ENCODE measurements around the gene AARSD1.
"Not testable (repeated sequence)": the region's sequence is repeated elsewhere in the genome, so short reads cannot be mapped to it uniquely, and the experiment has no call there.

- TF ChIP-seq, protein P1, sequence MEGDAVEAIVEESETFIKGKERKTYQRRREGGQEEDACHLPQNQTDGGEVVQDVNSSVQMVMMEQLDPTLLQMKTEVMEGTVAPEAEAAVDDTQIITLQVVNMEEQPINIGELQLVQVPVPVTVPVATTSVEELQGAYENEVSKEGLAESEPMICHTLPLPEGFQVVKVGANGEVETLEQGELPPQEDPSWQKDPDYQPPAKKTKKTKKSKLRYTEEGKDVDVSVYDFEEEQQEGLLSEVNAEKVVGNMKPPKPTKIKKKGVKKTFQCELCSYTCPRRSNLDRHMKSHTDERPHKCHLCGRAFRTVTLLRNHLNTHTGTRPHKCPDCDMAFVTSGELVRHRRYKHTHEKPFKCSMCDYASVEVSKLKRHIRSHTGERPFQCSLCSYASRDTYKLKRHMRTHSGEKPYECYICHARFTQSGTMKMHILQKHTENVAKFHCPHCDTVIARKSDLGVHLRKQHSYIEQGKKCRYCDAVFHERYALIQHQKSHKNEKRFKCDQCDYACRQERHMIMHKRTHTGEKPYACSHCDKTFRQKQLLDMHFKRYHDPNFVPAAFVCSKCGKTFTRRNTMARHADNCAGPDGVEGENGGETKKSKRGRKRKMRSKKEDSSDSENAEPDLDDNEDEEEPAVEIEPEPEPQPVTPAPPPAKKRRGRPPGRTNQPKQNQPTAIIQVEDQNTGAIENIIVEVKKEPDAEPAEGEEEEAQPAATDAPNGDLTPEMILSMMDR (IDR thresholded peaks at IDR 0.05; ENCODE audit: low read depth, low read length) = not testable (repeated sequence)
- not testable (repeated sequence) for TF ChIP-seq EZH2phosphoT487 (IDR thresholded peaks at IDR 0.05; ENCODE audit: low read depth)
Observed at GRCh38 chr17:42916388-42917235, 47.6 kb downstream of the AARSD1 start.
